ENCODE data around the gene DCUN1D1.

DCUN1D1 gene

DNA sequence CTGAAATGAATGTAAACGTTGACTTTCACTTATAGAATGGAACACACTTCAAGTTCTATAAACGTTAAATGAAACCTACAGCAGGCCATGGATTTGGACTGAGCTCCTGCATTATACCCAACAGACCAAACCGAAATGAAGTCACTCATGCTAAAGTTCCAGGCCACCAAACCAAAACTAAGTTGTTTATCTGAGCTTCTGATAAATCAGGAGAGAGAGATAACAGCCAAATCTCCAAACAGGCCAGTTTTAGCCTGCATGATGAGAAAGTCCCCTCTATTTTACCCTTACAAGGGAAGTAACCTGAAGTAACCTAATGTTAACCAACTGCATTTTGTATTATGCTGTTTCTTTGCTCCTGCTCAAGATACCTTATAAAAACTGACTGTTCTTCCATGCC, 44.5 kb downstream of the DCUN1D1 start:
- DNase-seq = no peak
- H3K4me1 Mint-ChIP-seq = peaks cover 32% of the 10 kb centered on the region
- no peaks in the 10 kb centered on the region for H3K9me3 Mint-ChIP-seq
- peaks cover 12% of the 10 kb centered on the region for H3K36me3 Mint-ChIP-seq (ENCODE audit: low read depth)
- no peak overlapping the region for H3K4me3 Mint-ChIP-seq
- H3K27ac Mint-ChIP-seq = no peak overlapping the region
- H3K27me3 Mint-ChIP-seq = no peaks in the 10 kb centered on the region
- ATAC-seq = no peak

DNA sequence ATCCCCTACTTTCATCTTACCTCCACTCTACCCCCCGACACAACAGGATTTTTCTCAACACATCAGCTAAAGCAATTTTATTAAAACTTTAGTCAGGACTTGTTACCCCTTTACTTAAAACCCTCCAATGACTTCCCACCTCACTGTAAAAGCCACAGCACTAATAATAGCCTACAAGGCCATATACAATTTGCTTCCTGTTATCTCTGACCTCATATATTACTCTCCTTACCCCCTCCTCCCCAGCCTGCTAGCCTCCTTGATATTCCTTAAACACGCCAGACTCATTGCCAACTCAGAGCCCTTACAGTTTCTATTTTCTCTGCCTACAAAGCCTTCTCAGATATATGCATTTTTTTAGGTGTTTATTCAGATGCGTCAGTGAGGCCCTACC, 54.4 kb downstream of the DCUN1D1 start:
- no peak overlapping the region for H3K27ac Mint-ChIP-seq
- DNase-seq (no peak), ATAC-seq (no peak)
- no peak overlapping the region for H3K4me3 Mint-ChIP-seq
- peaks cover 4% of the 10 kb centered on the region for H3K4me1 Mint-ChIP-seq
- peaks cover 8% of the 10 kb centered on the region for H3K9me3 Mint-ChIP-seq
- H3K27me3 Mint-ChIP-seq = no peaks in the 10 kb centered on the region
- peaks cover 37% of the 10 kb centered on the region for H3K36me3 Mint-ChIP-seq (ENCODE audit: low read depth)

DNA sequence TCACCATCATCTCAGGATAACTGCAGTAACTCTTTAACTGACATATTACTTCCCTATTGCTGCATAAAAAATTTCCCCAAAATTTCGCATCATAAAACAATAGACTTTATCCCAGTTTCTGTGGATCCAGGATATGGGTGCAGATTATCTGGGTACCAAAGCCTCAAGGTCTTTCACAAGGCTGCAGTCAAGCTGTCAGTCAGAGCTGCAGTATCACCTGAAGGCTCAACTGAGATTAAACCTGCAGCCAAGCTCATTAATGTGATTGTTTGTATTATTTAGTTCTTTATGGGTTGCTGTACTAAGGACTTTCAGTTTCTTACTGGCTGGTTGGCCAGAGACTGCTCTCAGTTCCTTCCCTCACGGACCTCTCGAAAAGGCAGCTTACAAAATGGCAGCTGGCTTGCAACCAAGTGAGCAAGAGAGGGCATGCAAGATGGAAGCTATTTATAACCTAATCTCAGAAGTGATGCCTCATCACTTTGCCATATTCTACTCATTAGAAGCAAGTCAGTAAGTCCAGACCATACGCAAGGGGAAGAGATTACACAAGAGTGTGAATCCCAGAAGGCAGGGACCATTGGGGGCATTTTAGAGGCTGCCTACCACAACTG, 54.9 kb downstream of the DCUN1D1 start:
- peaks cover 37% of the 10 kb centered on the region for H3K36me3 Mint-ChIP-seq (ENCODE audit: low read depth)
- DNase-seq = no peak
- H3K4me3 Mint-ChIP-seq = no peak overlapping the region
- H3K9me3 Mint-ChIP-seq = peaks cover 8% of the 10 kb centered on the region
- no peaks in the 10 kb centered on the region for H3K27me3 Mint-ChIP-seq
- H3K4me1 Mint-ChIP-seq = peaks cover 4% of the 10 kb centered on the region
- no peak overlapping the region for H3K27ac Mint-ChIP-seq
- ATAC-seq = no peak

DNA sequence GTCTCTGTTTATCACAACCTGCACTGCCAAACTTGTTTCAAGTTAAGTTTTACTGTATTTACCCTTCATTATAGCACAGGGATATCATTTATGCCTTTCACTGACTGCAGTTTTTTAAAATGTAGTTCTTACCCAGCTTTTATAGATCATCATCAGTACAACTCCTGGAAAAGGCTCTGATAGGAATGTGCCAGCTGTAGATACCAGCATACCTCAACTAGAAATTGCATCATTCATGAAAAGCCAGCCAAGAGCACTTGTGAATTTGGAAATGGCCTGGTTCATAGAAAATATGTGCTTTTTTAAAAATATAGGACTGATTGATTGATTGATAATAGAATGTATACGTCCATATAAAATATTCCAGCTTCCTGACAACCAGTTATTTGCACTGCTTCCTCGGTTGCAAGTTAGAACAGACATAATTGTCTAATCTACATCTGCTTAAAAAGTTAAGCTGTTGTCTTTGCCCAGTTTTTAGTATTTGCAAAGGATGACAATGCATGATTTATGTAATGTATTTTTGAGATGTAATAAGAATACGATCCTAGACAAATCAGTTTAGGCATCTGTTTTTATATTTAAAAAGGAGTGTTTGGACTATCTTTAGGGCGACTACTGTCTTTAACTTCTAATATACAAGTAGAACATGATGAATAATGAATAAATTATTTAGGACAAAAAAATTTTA, 58.5 kb downstream of the DCUN1D1 start:
- Mint-ChIP-seq H3K36me3 (ENCODE audit: low read depth) (peaks cover 24% of the 10 kb centered on the region), H3K4me3 (no peak overlapping the region), H3K4me1 (no peaks in the 10 kb centered on the region), H3K9me3 (peaks cover 4% of the 10 kb centered on the region), H3K27me3 (no peaks in the 10 kb centered on the region), H3K27ac (no peak overlapping the region)
- DNase-seq = no peak
- no peak for ATAC-seq

DNA sequence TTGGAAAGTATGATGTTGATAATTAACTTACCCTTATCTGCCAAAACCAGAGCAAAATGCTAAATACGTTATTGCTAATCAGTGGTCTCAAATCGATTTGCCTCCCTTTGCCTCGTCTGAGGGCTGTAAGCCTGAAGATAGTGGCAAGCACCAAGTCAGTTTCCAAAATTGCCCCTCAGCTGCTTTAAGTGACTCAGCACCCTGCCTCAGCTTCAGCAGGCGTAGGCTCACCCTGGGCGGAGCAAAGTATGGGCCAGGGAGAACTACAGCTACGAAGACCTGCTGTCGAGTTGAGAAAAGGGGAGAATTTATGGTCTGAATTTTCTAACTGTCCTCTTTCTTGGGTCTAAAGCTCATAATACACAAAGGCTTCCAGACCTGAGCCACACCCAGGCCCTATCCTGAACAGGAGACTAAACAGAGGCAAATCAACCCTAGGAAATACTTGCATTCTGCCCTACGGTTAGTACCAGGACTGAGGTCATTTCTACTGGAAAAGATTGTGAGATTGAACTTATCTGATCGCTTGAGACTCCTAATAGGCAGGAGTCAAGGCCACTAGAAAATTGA, 59.7 kb downstream of the DCUN1D1 start:
- Mint-ChIP-seq H3K4me1 (peaks cover under 1% of the 10 kb centered on the region), H3K4me3 (no peak overlapping the region), H3K9me3 (peaks cover 4% of the 10 kb centered on the region), H3K36me3 (ENCODE audit: low read depth) (peaks cover 16% of the 10 kb centered on the region), H3K27ac (no peak overlapping the region), H3K27me3 (no peaks in the 10 kb centered on the region)
- no peak for ATAC-seq
- DNase-seq = no peak

DNA sequence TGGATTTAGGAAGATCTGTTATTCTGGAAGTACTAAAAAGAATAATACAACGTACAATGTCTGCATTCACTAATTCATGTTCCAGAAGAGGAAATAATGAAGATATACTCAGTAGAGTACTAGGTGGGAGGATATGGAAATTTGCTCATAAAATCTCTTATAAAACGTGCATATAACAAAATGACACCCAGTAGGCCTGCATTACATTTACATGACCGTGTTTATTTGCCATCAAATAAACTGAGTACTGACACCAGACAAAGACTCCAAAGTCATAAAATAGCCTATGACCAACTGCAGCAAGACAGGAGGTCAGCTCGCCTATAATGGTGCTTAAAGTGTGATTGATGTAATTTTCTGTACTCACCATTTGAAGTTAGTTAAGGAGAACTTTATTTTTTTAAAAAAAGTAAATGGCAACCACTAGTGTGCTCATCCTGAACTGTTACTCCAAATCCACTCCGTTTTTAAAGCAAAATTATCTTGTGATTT, 60.4 kb downstream of the DCUN1D1 start:
- no peak for ATAC-seq
- Mint-ChIP-seq H3K4me1 (peaks cover 5% of the 10 kb centered on the region), H3K27ac (no peak overlapping the region), H3K27me3 (no peaks in the 10 kb centered on the region), H3K36me3 (ENCODE audit: low read depth) (peaks cover 14% of the 10 kb centered on the region), H3K4me3 (no peak overlapping the region), H3K9me3 (no peaks in the 10 kb centered on the region)
- DNase-seq = no peak

DNA sequence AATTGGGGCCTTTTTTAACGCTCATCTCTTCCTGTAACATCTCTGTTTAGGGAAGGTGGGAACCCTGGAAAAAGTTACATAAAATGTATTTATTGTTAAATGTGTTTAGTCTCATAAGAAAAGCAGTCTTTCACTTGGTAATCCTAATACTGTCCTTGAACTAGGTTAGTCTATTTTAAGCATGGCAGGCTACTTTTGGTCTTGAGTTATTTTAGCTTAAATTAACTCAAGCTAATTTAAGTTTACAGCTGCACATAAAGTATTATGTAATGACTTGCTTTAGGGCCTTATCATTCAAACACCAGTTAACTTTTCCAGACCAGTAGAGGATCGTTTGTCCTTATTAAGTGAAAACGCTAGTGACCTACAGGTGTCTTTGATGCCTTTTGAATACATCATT, 63.2 kb downstream of the DCUN1D1 start:
- ATAC-seq (no peak), DNase-seq (no peak)
- H3K27me3 Mint-ChIP-seq = no peaks in the 10 kb centered on the region
- H3K9me3 Mint-ChIP-seq = no peaks in the 10 kb centered on the region
- peaks cover 12% of the 10 kb centered on the region for H3K36me3 Mint-ChIP-seq (ENCODE audit: low read depth)
- H3K4me3 Mint-ChIP-seq = no peak overlapping the region
- no peak overlapping the region for H3K27ac Mint-ChIP-seq
- H3K4me1 Mint-ChIP-seq = peaks cover 29% of the 10 kb centered on the region

DNA sequence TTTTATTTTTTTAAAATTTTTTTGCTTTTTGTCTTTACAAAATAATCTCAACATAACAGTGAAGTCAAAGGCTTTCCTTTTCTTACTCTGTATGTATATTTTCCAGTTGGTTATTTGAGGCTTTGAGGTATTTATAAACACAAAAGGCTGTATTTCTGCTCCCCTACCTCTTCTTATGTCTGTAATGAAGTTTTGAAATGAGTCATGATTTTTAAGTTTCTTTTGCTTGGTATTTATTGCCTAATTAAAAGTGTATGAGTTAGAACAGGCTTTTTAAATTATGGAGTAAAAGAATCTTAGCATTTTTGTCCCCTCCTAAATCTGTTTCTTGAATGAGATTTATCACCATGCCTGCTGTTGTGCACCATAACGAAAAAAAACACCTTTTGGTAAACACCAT, 66.0 kb downstream of the DCUN1D1 start:
- no peak for ATAC-seq
- peaks cover 46% of the 10 kb centered on the region for H3K4me1 Mint-ChIP-seq
- H3K4me3 Mint-ChIP-seq = no peak overlapping the region
- DNase-seq = no peak
- H3K27me3 Mint-ChIP-seq = no peaks in the 10 kb centered on the region
- peaks cover 12% of the 10 kb centered on the region for H3K36me3 Mint-ChIP-seq (ENCODE audit: low read depth)
- no peaks in the 10 kb centered on the region for H3K9me3 Mint-ChIP-seq
- H3K27ac Mint-ChIP-seq = peak overlapping the region; percentile 75

DNA sequence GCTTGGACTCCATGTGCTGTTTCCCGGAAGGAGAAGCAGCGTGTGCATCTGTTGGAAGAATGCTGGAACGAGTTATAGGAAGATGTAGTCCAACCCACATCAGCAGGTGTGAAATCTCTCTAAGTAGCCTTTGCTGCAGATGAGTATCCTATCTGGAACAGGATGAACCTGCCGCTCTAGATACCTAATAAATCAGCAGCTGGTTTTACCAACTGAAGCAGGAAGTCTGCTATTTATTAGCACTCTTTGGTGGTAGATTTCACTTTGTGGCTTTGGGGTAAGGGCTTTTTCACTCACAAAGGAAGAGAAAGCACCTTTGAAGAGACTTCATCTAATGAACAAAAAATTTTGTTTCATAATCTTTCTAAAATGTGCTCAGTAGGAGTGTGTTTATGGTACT, 66.4 kb downstream of the DCUN1D1 start:
- Mint-ChIP-seq H3K27me3 (no peaks in the 10 kb centered on the region), H3K27ac (peak overlapping the region; percentile 75), H3K36me3 (ENCODE audit: low read depth) (peaks cover 12% of the 10 kb centered on the region), H3K4me3 (peak overlapping the region; percentile 15), H3K9me3 (no peaks in the 10 kb centered on the region), H3K4me1 (peaks cover 48% of the 10 kb centered on the region)
- no peak for DNase-seq
- ATAC-seq = no peak

DNA sequence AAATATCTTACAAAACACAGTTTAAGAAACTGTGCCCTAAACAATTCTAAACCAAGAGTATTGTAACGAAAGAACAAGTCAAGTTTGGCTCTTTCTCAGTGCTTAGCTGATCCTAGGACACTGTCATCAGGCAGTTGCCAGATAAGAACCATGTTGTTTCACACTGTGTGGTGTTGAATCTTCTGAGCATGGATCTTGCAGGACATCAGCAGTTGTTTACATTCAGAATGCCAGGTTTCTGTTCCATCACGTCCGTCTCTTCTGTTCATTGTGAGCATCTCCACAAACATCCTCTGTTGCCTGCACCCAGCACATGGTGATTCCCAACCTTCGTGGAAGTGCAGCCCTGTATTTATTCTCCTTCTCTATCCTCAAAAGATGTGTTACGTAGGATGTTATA, 67.9 kb downstream of the DCUN1D1 start:
- Mint-ChIP-seq H3K36me3 (ENCODE audit: low read depth) (peaks cover 13% of the 10 kb centered on the region), H3K27ac (no peak overlapping the region), H3K4me1 (peaks cover 48% of the 10 kb centered on the region)

DNA sequence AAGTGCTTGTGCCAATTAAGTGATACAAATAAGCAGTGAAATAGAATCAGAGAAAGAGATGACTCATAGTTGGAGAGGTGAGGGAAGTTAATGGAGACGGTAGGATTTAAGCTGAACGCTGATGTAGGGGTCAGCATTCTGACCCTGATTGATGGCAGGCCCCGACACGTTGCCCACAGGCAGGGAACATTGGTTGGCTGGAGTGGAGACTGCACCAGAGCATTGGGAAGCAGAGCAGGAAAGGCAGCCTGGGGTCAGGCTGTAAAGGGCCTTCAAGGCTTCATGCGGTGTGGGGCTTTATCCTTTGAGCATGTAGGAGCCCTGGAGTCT, 68.6 kb downstream of the DCUN1D1 start:
- H3K36me3 Mint-ChIP-seq (ENCODE audit: low read depth) = peaks cover 13% of the 10 kb centered on the region
- no peak overlapping the region for H3K27ac Mint-ChIP-seq
- no peak for DNase-seq
- no peaks in the 10 kb centered on the region for H3K27me3 Mint-ChIP-seq
- ATAC-seq = no peak
- H3K4me3 Mint-ChIP-seq = no peak overlapping the region
- H3K4me1 Mint-ChIP-seq = peaks cover 48% of the 10 kb centered on the region
- no peaks in the 10 kb centered on the region for H3K9me3 Mint-ChIP-seq

More for the DNA sequence above, 67.9 kb downstream of the DCUN1D1 start:
- ATAC-seq (no peak), DNase-seq (no peak)
- H3K4me3 Mint-ChIP-seq = no peak overlapping the region
- no peaks in the 10 kb centered on the region for H3K27me3 Mint-ChIP-seq
- H3K9me3 Mint-ChIP-seq = no peaks in the 10 kb centered on the region

DNA sequence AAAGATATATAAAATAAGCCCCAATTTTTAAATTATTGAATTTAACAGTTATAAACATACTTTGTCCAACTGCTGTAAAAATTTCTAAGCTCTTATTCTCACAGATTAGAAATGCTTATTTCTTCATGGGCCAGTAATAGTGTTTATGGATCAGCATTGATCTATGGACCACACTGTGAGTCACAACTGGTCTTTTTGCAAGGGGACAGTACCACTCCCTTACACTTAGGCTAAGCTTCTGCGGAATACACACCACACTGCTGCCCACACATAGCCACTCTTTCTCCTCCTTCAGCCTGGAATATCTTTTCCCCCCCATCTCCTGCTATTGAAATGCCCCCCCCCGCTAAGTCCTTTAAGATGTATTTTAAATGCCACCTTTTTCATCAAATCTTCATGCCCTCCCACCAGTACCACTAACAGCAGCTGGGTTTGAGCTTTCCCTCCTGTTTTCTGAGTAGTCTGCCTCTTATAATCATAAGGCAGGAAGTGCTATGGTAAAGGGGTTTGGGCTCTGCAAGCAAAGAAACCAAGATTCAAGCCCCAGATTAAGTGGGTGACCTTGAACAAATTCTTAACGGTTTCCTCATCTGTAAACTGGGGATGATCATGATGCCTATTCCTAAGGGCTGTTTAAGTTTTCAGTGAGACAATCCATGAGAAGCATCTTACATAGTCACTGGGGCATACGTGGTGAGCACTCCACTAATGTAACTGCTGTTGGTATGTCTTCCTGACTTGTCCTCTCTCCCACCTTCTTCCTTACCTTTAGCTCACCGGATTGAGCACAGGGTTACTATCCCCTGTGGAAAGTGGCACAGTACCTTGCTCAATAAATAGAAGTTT, 69.2 kb downstream of the DCUN1D1 start:
- Mint-ChIP-seq H3K27me3 (no peaks in the 10 kb centered on the region), H3K36me3 (ENCODE audit: low read depth) (peaks cover 17% of the 10 kb centered on the region), H3K27ac (peak overlapping the region; percentile 28), H3K9me3 (no peaks in the 10 kb centered on the region), H3K4me1 (peaks cover 48% of the 10 kb centered on the region), H3K4me3 (no peak overlapping the region)
- ATAC-seq (peak; percentile 83), DNase-seq (no peak)

DNA sequence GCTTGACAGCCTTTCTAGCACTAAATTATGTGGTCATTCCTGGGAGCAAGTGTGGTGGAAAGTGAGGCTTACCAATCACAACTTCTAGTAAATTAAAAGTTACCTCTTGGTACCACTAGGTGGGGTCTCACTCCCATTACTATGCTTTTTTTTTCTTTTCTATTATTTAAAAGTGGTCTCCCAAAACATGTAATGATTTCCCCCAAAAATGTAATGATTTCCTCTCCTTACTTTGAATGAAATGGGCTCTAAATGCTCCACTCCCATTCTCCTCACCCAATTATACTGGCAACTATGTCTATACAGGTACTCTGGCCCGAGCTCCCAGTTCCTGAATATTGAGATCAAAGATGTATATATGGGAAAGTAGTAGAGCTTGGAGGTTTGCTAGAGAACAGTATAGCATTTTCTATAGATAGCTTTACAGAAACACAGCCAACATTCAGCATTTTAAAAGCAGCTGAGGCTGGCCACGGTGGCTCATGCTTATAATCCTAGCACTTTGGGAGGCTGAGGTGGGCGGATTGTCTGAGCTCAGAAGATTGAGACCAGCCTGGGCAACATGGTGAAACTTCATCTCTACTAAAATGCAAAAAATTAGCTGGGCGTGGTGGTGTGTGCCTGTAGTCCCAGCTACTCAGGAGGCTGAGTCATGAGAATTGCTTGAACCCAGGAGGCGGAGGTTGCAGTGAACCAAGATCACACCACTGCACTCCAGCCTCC, 70.9 kb downstream of the DCUN1D1 start:
- Mint-ChIP-seq H3K4me3 (no peak overlapping the region), H3K27me3 (no peaks in the 10 kb centered on the region), H3K36me3 (ENCODE audit: low read depth) (peaks cover 17% of the 10 kb centered on the region), H3K27ac (no peak overlapping the region), H3K4me1 (peaks cover 42% of the 10 kb centered on the region), H3K9me3 (no peaks in the 10 kb centered on the region)
- no peak for DNase-seq
- ATAC-seq = peak; percentile 35

DNA sequence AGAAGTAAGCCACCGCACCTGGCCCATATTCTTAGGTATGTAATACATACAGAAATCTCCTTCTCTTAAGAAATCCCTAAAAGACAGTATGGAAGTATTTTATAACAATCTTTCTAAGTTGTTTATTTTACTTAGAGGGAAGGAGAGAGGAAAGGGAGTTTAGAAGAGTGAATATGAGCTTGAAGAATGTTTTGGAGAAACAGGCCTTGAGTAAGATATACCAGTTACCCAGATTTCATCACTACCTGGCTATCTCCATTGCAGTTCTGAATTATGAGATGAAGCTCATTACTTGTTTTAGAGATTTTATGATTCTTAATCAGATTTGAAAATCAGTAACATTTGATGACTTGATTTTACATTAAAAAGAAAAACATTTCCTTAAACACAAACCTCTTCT, 71.9 kb downstream of the DCUN1D1 start:
- no peak overlapping the region for H3K27ac Mint-ChIP-seq

More for the DNA sequence above, 71.9 kb downstream of the DCUN1D1 start:
- no peak overlapping the region for H3K4me3 Mint-ChIP-seq
- H3K36me3 Mint-ChIP-seq (ENCODE audit: low read depth) = peaks cover 18% of the 10 kb centered on the region
- no peak for ATAC-seq
- peaks cover 33% of the 10 kb centered on the region for H3K4me1 Mint-ChIP-seq
- no peaks in the 10 kb centered on the region for H3K9me3 Mint-ChIP-seq
- H3K27me3 Mint-ChIP-seq = no peaks in the 10 kb centered on the region
- DNase-seq = no peak
